GM19438 (cell line): ENCODE measurements around the gene CCDC159.

Experiments
- ATAC-seq: cut with Tn5 transposase; IDR thresholded peaks from one replicate; pipeline ENCODE4 v1.9.1; 2021; ENCODE audit warnings: low read depth; ENCODE audit not compliant: unreplicated experiment

The CCDC159 gene

GRCh38 chr19:11384778-11385129, 38.4 kb downstream of the CCDC159 start:
- no peak for ATAC-seq

DNA sequence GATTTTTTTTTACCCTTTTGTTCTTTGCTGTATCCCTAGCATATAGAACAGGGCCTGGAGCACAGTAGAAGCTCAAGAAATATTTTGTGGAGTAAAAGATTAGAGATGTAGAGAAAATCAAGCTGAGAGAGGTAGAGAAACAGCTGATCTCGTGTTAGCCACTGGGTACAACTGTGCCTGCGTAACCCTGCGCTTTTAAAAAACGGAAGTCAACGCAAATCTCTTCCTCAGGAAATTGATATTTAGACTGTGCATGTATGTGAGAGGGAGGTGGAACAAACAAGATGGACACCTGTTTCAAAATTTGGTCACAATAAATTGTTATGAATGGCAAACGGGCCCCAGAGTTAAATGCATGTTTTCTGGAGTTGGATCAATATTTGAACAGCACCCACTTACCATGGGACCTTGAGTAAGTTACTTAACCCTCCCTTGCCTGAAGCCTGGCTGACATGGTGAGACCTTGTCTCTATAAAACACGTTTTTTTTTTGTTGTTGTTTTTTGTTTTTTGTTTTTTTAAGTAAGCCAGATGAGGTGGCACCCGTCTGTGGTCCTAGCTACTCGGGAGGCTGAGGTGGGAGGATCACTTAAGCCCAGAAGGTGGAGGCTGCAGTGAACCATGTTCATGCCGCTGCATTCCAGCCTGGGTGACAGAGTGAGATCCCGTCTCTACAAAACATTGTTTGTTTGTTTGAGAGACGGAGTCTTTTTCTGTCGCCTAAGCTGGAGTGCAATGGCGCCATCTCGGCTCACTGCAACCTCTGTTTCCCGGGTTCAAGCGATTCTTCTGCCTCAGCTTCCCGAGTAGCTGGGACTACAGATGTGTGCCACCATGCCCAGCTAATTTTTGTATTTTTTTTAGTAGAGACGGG, 41.1 kb downstream of the CCDC159 start:
- ATAC-seq = no peak

GRCh38 chr19:11390359-11390758, 44.0 kb downstream of the CCDC159 start:
- no peak for ATAC-seq

- ATAC-seq = no peak
Measured at GRCh38 chr19:11390933-11391680, 44.8 kb downstream of the CCDC159 start.

DNA sequence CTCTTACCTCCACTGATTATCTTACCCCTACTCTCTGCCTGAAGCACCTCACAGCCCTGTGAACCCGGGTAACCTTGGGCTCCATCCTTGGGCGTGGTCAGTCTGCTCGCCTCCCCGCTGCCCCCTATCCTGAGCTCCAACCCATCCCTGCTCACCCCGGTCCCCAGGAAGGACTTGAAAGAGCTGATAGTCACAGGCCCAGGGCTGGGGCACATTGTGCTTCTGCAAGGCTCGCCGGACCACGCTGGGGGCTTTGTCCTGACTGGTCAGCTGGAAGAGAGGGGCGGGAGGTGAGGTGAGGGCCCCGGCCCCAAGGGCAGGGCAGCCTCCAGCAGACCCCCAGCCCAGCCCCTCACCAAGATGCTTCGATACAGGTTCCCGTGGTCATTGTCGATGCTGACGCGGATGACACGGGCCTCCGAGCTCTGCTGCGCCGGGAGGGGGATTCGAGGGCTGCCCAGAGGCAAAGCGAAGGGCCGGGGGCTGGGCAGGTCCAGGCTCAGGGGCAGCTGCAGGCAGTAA, 50.8 kb downstream of the CCDC159 start:
- no peak for ATAC-seq

DNA sequence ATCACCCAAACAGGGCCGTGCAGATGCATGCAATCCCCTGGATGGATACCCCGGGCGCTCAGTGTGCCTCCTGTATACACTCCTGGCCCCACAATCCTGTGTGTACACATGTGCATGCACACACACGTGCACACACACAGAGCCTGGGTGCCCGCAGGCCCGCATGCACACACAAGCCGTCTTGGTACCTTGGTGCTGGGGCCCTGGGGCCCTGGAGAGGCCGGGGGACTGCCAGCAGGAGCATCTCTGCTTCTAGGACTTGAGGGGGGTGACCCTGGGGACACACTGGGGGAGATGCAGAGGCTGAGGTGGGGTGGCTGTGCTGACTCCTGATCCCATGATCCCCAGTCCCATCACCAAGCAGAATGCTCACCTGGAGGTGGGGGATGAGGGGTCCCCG, 53.3 kb downstream of the CCDC159 start:
- no peak for ATAC-seq

GRCh38 chr19:11400798-11401197, 54.5 kb downstream of the CCDC159 start:
- no peak for ATAC-seq

GRCh38 chr19:11401808-11402543, 55.7 kb downstream of the CCDC159 start:
- ATAC-seq = no peak
